Loucy (cell line): Measurements from ENCODE around the gene PCP4L1.

Experiments
- H2AFZ ChIP-seq: fragments of 200-600 bp; sonication (generic); 2 replicates; pipeline ENCODE4 v1.6.0; 2016; ENCODE audit warnings: antibody characterized with exemption, mild to moderate bottlenecking, low read length, moderate library complexity
- H3F3A ChIP-seq: fragments of 200-600 bp; 2 replicates; pipeline ENCODE4 v1.6.0; 2016; ENCODE audit warnings: antibody characterized with exemption, low read depth, mild to moderate bottlenecking
- H3K27me3 ChIP-seq: fragments of 200-600 bp; sonication (generic); 2 replicates; pipeline ENCODE4 v1.6.1; 2014; ENCODE audit warnings: low read length, mild to moderate bottlenecking; ENCODE audit not compliant: insufficient read depth, poor library complexity, severe bottlenecking
- H3K36me3 ChIP-seq: fragments of 200-600 bp; sonication (generic); 2 replicates; pipeline ENCODE4 v1.6.1; 2016; ENCODE audit warnings: low read length; ENCODE audit not compliant: insufficient read depth
- H3K4me1 ChIP-seq: fragments of 200-600 bp; sonication (generic); 2 replicates; pipeline ENCODE4 v1.5.1; 2014; ENCODE audit warnings: low read length, mild to moderate bottlenecking; ENCODE audit not compliant: insufficient read depth, poor library complexity, severe bottlenecking
- H3K4me2 ChIP-seq: fragments of 200-600 bp; sonication (generic); 2 replicates; pipeline ENCODE4 v1.6.0; 2014; ENCODE audit warnings: antibody characterized with exemption, low read length, low read depth, mild to moderate bottlenecking; ENCODE audit not compliant: poor library complexity, severe bottlenecking
- H3K4me3 ChIP-seq: fragments of 200-600 bp; sonication (generic); 2 replicates; pipeline ENCODE4 v1.5.1; 2014; ENCODE audit warnings: low read length, mild to moderate bottlenecking, mixed read lengths; ENCODE audit not compliant: poor library complexity, severe bottlenecking
- H3K79me2 ChIP-seq: fragments of 200-600 bp; sonication (generic); 2 replicates; pipeline ENCODE4 v1.6.1; 2014; ENCODE audit warnings: low read length; ENCODE audit not compliant: insufficient read depth
- H3K9ac ChIP-seq: fragments of 200-600 bp; sonication (generic); 2 replicates; pipeline ENCODE4 v1.6.0; 2014; ENCODE audit warnings: mild to moderate bottlenecking, low read depth, low read length, moderate library complexity; ENCODE audit not compliant: poor library complexity, severe bottlenecking
- H3K9me2 ChIP-seq: fragments of 200-600 bp; sonication (generic); replicated peaks from 2 replicates; pipeline ENCODE4 v1.6.1; 2016; ENCODE audit warnings: low read depth, low read length, mixed read lengths
- H3K9me3 ChIP-seq: fragments of 200-600 bp; sonication (generic); 2 replicates; pipeline ENCODE4 v1.6.1; 2014; ENCODE audit warnings: mild to moderate bottlenecking, antibody characterized with exemption, low read length, low read depth; ENCODE audit not compliant: insufficient read depth
- H4K20me1 ChIP-seq: fragments of 200-600 bp; sonication (generic); 2 replicates; pipeline ENCODE4 v1.6.0; 2014; ENCODE audit warnings: antibody characterized with exemption, low read length, mild to moderate bottlenecking; ENCODE audit not compliant: insufficient read depth, poor library complexity, severe bottlenecking
- CTCF ChIP-seq: fragments of 200-600 bp; sonication (generic); conservative IDR thresholded peaks from 2 replicates; pipeline ENCODE4 v1.5.1; 2014; ENCODE audit warnings: mild to moderate bottlenecking, antibody characterized with exemption, low read length
- EZH2phosphoT487 ChIP-seq: fragments of 200-600 bp; IDR thresholded peaks from 2 replicates; pipeline ENCODE4 v1.6.1; 2018; ENCODE audit warnings: antibody characterized with exemption, mild to moderate bottlenecking, moderate library complexity, borderline replicate concordance

Gene PCP4L1

GRCh38 chr1:161226759-161227158 is 31.8 kb upstream of the PCP4L1 start:
- H3K9me2 ChIP-seq = no peaks in the 10 kb centered on the region
- no peaks in the 10 kb centered on the region for H3F3A ChIP-seq
- no peak overlapping the region for H2AFZ ChIP-seq
- H3K4me3 ChIP-seq = peak overlapping the region; percentile 82
- peaks cover 21% of the 10 kb centered on the region for H3K4me1 ChIP-seq
- no peaks in the 10 kb centered on the region; the same call in 1 of the 2 replicates for H3K36me3 ChIP-seq
- no peak for TF ChIP-seq CTCF
- no peak for TF ChIP-seq EZH2phosphoT487
- no peaks in the 10 kb centered on the region for H3K9me3 ChIP-seq
- H3K4me2 ChIP-seq = peak overlapping the region; percentile 77
- no peaks in the 10 kb centered on the region for H4K20me1 ChIP-seq
- 0 out of 2 replicates have a peak, but pooled peaks cover 4% of the 10 kb centered on the region for H3K79me2 ChIP-seq
- no peaks in the 10 kb centered on the region for H3K27me3 ChIP-seq
- peak overlapping the region; percentile 77 for H3K9ac ChIP-seq

GRCh38 chr1:161227196-161227871 is 31.2 kb upstream of the PCP4L1 start:
- Histone ChIP-seq H3K9me3 (no peaks in the 10 kb centered on the region), H3K4me1 (peaks cover 21% of the 10 kb centered on the region), H3K36me3 (no peaks in the 10 kb centered on the region; the same call in 1 of the 2 replicates), H3K9ac (peak overlapping the region; percentile 77), H3K27me3 (no peaks in the 10 kb centered on the region), H3K4me2 (peak overlapping the region; percentile 77), H3K9me2 (no peaks in the 10 kb centered on the region), H4K20me1 (no peaks in the 10 kb centered on the region), H2AFZ (peak overlapping the region; percentile 72), H3K4me3 (peak overlapping the region; percentile 82), H3K79me2 (0 out of 2 replicates have a peak, but pooled peaks cover 4% of the 10 kb centered on the region), H3F3A (no peaks in the 10 kb centered on the region)
- peak; percentile 94 for TF ChIP-seq CTCF
- TF ChIP-seq EZH2phosphoT487 = no peak

- no peaks in the 10 kb centered on the region for H3K9me3 ChIP-seq
- H3K9ac ChIP-seq = peak overlapping the region; percentile 77
- peaks cover 21% of the 10 kb centered on the region for H3K4me1 ChIP-seq
- H3K4me2 ChIP-seq = peak overlapping the region; percentile 77
- no peaks in the 10 kb centered on the region for H3K27me3 ChIP-seq
- H3K79me2 ChIP-seq = 0 out of 2 replicates have a peak, but pooled peaks cover 4% of the 10 kb centered on the region
- H3K36me3 ChIP-seq = no peaks in the 10 kb centered on the region; the same call in 1 of the 2 replicates
- no peak for TF ChIP-seq EZH2phosphoT487
- no peak for TF ChIP-seq CTCF
- no peaks in the 10 kb centered on the region for H4K20me1 ChIP-seq
- peak overlapping the region; percentile 82 for H3K4me3 ChIP-seq
- peak overlapping the region; percentile 72 for H2AFZ ChIP-seq
- H3K9me2 ChIP-seq = no peaks in the 10 kb centered on the region
- H3F3A ChIP-seq = no peaks in the 10 kb centered on the region
Measured at GRCh38 chr1:161228032-161228431, 30.5 kb upstream of the PCP4L1 start.
